Spleen (tissue), 11 donors: ENCODE data around the gene KRT16. TPM values are rescaled to one million over a fixed set of nuclear protein-coding genes. Genes with fewer than 3 reads are reported as not detected.

Experiments used
- DNase-seq: peaks from one replicate; pipeline ENCODE4 v3.0.0-alpha.2; 2020
- H3K27ac ChIP-seq, 8 donors: fragments of 200-600 bp; sonication (generic) in 7 of 8; 1 replicate in 4 of 8; 2 replicates in 4 of 8; pipeline versions ENCODE4 v1.5.0 to v1.8.0; 2016 to 2021; ENCODE audit warnings: inconsistent platforms in 4 of 8, mild to moderate bottlenecking in 4 of 8, moderate library complexity in 1 of 8
- H3K27me3 ChIP-seq, 7 donors: fragments of 200-600 bp; sonication (generic) in 6 of 7; replicated peaks in 1 of 7; 1 replicate in 4 of 7; 2 replicates in 3 of 7; pipeline versions ENCODE4 v1.5.0 to v1.8.0; 2016 to 2021; ENCODE audit warnings: inconsistent platforms in 3 of 7, mild to moderate bottlenecking in 1 of 7
- H3K36me3 ChIP-seq, 6 donors: fragments of 200-600 bp; sonication (generic) in 5 of 6; 1 replicate in 4 of 6; 2 replicates in 2 of 6; pipeline versions ENCODE4 v1.5.0 to v1.8.0; 2016 to 2021; ENCODE audit warnings: inconsistent platforms in 2 of 6
- H3K4me1 ChIP-seq, 6 donors: fragments of 200-600 bp; sonication (generic) in 5 of 6; 1 replicate in 3 of 6; 2 replicates in 3 of 6; pipeline versions ENCODE4 v1.5.0 to v1.8.0; 2016 to 2021; ENCODE audit warnings: inconsistent platforms in 3 of 6
- H3K4me3 ChIP-seq, 8 donors: fragments of 200-600 bp; sonication (generic) in 7 of 8; 1 replicate in 4 of 8; 2 replicates in 4 of 8; pipeline versions ENCODE4 v1.5.0 to v1.8.0; 2016 to 2021; ENCODE audit warnings: inconsistent platforms in 4 of 8, mild to moderate bottlenecking in 4 of 8, moderate library complexity in 2 of 8
- H3K9me3 ChIP-seq, 8 donors: fragments of 200-600 bp; sonication (generic) in 7 of 8; 1 replicate in 4 of 8; 2 replicates in 4 of 8; pipeline versions ENCODE4 v1.5.0 to v1.8.0; 2016 to 2021; ENCODE audit warnings: inconsistent platforms in 4 of 8
- POLR2A ChIP-seq, 3 donors: fragments of 450-650 bp; IDR thresholded peaks; one replicate each; pipeline ENCODE4 v1.5.1; 2017; ENCODE audit warnings: antibody characterized with exemption in 3 of 3, mild to moderate bottlenecking in 1 of 3
- POLR2AphosphoS5 ChIP-seq, 3 donors: sonication (generic); formaldehyde crosslinking; IDR thresholded peaks; one replicate each; pipeline ENCODE4 v1.5.1; 2017; ENCODE audit warnings: antibody characterized with exemption in 3 of 3
- WGBS, 5 donors: extraction: QIAGEN DNeasy Blood & Tissue Kit in 3 of 5; methylation state at CpG; one replicate each; pipeline versions ENCODE4 v1.1.5 to v1.1.7; 2013 to 2018; 5-methylcytosine and 5-hydroxymethylcytosine counted together
- intact Hi-C: fragments of 100-400 bp; cut with DNase I; formaldehyde crosslinking; loops from one replicate; pipeline ENCODE4 v1.15.0; 2023; ENCODE audit warnings: low total_unique reads
- polyA plus RNA-seq, 3 donors: library from polyadenylated mRNA; stranded (reverse); fragments of 200-250 nt; gene quantifications; one replicate each; pipeline ENCODE4 v1.2.1, GENCODE V29; 2013
- total RNA-seq, 7 donors: library from RNA; depleted of rRNA in 3 of 7; stranded (reverse); fragments of >200 nt in 3 of 7; fragmentation: NEBNext Ultra II Directional in 4 of 7; extraction: Animal tissue kit (Norgen Biotek cat#: 25700) in 4 of 7; gene quantifications; one replicate each; pipeline versions ENCODE4 v1.1.0 to v1.2.1, GENCODE V29; 2016 to 2021
- TF ChIP-seq, protein P1 (sequence below), 11 experiments: fragments of 200-600 bp in 7 of 11; fragments of 450-650 bp in 4 of 11; sonication (generic) in 4 of 11; IDR thresholded peaks in 8 of 11; conservative IDR thresholded peaks in 3 of 11; 1 replicate in 7 of 11; 2 replicates in 4 of 11; pipeline versions ENCODE4 v1.4.0 to v1.8.0; 2016 to 2021; ENCODE audit warnings: antibody characterized with exemption in 11 of 11, inconsistent platforms in 4 of 11, mild to moderate bottlenecking in 1 of 11
- donor health status: healthy with polysubstance abuse.
- donor health status: DM: no; HTN: no; CAD: no; lungs with moderate emphysema.
- donor health status: DM: no; HTN: no; CAD: no.
- donor health status: Bipolar disorder and iron deficiency.
- donor health status: healthy.
- donor health status: DM: no; HTN: no; CAD: no.
- donor health status: DM: yes; HTN: yes; CAD: no.

The KRT16 gene
- total and polyA plus RNA-seq, 10 donors, result 0.07 to 0.19 TPM; not detected in 8

DNA sequence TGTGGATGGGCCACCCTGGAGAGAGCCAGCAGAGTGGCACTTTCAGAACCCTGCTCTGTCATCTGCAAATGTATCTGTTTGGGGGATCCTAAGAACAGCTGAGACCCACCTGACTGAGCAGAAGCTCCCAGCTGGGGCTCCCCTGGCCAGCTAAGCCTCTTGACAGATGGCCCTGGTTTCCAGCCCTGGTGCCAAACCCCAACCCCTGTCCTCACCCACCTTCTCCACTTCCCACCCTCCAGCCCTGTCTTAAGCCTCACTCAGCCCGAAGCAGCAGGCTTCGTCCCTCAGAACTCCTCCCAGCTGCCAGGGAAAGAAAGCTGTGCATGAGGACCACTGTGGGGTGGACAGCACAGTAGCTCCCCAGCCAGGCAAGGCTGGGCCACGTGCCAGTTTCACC is 37.2 kb downstream of the KRT16 start:
- H3K27ac ChIP-seq, result no peak overlapping the region
- no peak for DNase-seq
- WGBS, 5 donors, result 61 to 78% (median 76%) methylated on average over 3 of the region's 3 CpGs
- no peak overlapping the region for H3K4me3 ChIP-seq
- H3K27me3 ChIP-seq, result peaks cover 0 to 86% (median 6%) of the 10 kb centered on the region in 7 donors
- TF ChIP-seq, protein P1, sequence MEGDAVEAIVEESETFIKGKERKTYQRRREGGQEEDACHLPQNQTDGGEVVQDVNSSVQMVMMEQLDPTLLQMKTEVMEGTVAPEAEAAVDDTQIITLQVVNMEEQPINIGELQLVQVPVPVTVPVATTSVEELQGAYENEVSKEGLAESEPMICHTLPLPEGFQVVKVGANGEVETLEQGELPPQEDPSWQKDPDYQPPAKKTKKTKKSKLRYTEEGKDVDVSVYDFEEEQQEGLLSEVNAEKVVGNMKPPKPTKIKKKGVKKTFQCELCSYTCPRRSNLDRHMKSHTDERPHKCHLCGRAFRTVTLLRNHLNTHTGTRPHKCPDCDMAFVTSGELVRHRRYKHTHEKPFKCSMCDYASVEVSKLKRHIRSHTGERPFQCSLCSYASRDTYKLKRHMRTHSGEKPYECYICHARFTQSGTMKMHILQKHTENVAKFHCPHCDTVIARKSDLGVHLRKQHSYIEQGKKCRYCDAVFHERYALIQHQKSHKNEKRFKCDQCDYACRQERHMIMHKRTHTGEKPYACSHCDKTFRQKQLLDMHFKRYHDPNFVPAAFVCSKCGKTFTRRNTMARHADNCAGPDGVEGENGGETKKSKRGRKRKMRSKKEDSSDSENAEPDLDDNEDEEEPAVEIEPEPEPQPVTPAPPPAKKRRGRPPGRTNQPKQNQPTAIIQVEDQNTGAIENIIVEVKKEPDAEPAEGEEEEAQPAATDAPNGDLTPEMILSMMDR (IDR thresholded peaks at IDR 0.05 in 8 of 11, conservative IDR thresholded peaks at IDR 0.05 in 3 of 11), result no peak
- TF ChIP-seq POLR2A (IDR thresholded peaks at IDR 0.05) (no peak), POLR2AphosphoS5 (IDR thresholded peaks at IDR 0.05) (no peak)
- no peaks in the 10 kb centered on the region for H3K36me3 ChIP-seq
- H3K4me1 ChIP-seq, result peaks cover 0 to 9% (median 2%) of the 10 kb centered on the region in 6 donors
- intact Hi-C loops, result no loop called here
- H3K9me3 ChIP-seq, result no peaks in the 10 kb centered on the region

- TF ChIP-seq, protein P1 (IDR thresholded peaks at IDR 0.05 in 8 of 11, conservative IDR thresholded peaks at IDR 0.05 in 3 of 11), result no peak
- peaks cover 0 to 12% (median 7%) of the 10 kb centered on the region in 8 donors for H3K9me3 ChIP-seq
- no peak within 1 kb of the TSS for H3K27ac ChIP-seq
- no peaks in the 10 kb centered on the region for H3K4me1 ChIP-seq
- H3K36me3 ChIP-seq, result no peaks in the 10 kb centered on the region
- intact Hi-C loops, result no loop called here
- 55 to 69% (median 68%) methylated on average over 15 to 24 of the region's 24 CpGs for WGBS, 5 donors
- H3K4me3 ChIP-seq, result no peak within 1 kb of the TSS
- H3K27me3 ChIP-seq, result peaks cover 0 to 53% (median 3%) of the 10 kb centered on the region in 7 donors
- no peak for DNase-seq
Measured at GRCh38 chr17:41571561-41572434, 40.8 kb downstream of the KRT16 start, which contains the start of gene KRT9. Gene KRT9 (minus strand): TSS chr17:41572059. CDS start chr17:41571992, 67 bp downstream.

GRCh38 chr17:41567317-41567716 is 45.2 kb downstream of the KRT16 start:
- WGBS, 5 donors, result 42 to 60% (median 50%) methylated on average over 6 of the region's 6 CpGs
- Histone ChIP-seq H3K27me3 (peaks cover 0 to 32% (median 0%) of the 10 kb centered on the region in 7 donors), H3K9me3 (peaks cover 0 to 14% (median 8%) of the 10 kb centered on the region in 8 donors), H3K27ac (peak overlapping the region in 4 of 8 donors; percentile 43 to 76 (median 52)), H3K36me3 (no peaks in the 10 kb centered on the region), H3K4me1 (no peaks in the 10 kb centered on the region), H3K4me3 (no peak overlapping the region)
- DNase-seq, result no peak
- intact Hi-C loops, result no loop called here
- TF ChIP-seq, protein P1 (IDR thresholded peaks at IDR 0.05 in 8 of 11, conservative IDR thresholded peaks at IDR 0.05 in 3 of 11), result no peak
- TF ChIP-seq POLR2A (IDR thresholded peaks at IDR 0.05) (no peak), POLR2AphosphoS5 (IDR thresholded peaks at IDR 0.05) (no peak)

DNA sequence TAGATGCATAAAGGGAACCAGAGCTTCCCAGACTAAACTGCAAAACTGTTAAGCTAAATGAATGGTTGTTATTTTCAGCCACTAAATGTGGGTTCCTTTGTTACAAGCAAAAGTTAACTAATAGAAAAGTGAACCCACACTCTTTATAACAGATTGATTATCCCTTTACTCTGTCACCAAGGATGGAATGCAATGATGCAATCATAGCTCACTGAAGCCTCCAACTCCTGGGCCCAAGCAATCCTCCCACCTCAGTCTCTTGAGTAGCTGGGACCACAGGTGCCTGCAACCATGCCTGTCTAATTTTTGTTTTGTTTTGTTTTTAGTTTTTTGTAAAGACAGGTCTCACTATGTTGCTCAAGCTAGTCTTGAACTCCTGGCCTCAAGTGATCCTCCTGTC is 47.2 kb downstream of the KRT16 start:
- no peaks in the 10 kb centered on the region for H3K4me1 ChIP-seq
- H3K27ac ChIP-seq, result no peak overlapping the region
- no peaks in the 10 kb centered on the region for H3K36me3 ChIP-seq
- intact Hi-C loops, result no loop called here
- peaks cover 0 to 39% (median 0%) of the 10 kb centered on the region in 7 donors for H3K27me3 ChIP-seq
- H3K4me3 ChIP-seq, result no peak overlapping the region
- no peak for TF ChIP-seq POLR2AphosphoS5 (IDR thresholded peaks at IDR 0.05)
- TF ChIP-seq POLR2A (IDR thresholded peaks at IDR 0.05), result no peak
- TF ChIP-seq, protein P1 (IDR thresholded peaks at IDR 0.05 in 8 of 11, conservative IDR thresholded peaks at IDR 0.05 in 3 of 11), result no peak
- DNase-seq, result no peak
- peaks cover 0 to 14% (median 8%) of the 10 kb centered on the region in 8 donors for H3K9me3 ChIP-seq
